Activated CD4-positive, alpha-beta T cell treated with anti-CD3 and anti-CD28 coated beads, Interleukin-2, amount 10 ng/mL, durations not matched to agents 24 days and 14 days (primary cell): ENCODE measurements around the gene ALKBH5. TPM values are rescaled to one million over a fixed set of nuclear protein-coding genes. Genes with fewer than 3 reads are reported as not detected.

ENCODE experiments used
- DNase-seq: peaks from one replicate; pipeline ENCODE4 v3.0.0; 2022
- H3K27ac Mint-ChIP-seq: one replicate; pipeline ENCODE4 v1.8.0; 2022; ENCODE audit warnings: mild to moderate bottlenecking, mixed read lengths
- H3K27me3 Mint-ChIP-seq: one replicate; pipeline ENCODE4 v1.8.0; 2022; ENCODE audit warnings: mixed read lengths
- H3K36me3 Mint-ChIP-seq: one replicate; pipeline ENCODE4 v1.8.0; 2022; ENCODE audit warnings: low read depth, mild to moderate bottlenecking, mixed read lengths
- H3K4me1 Mint-ChIP-seq: one replicate; pipeline ENCODE4 v1.8.0; 2021; ENCODE audit warnings: mixed read lengths
- H3K4me3 Mint-ChIP-seq: one replicate; pipeline ENCODE4 v1.8.0; 2022; ENCODE audit warnings: mild to moderate bottlenecking, moderate library complexity, mixed read lengths
- H3K9me3 Mint-ChIP-seq: one replicate; pipeline ENCODE4 v1.8.0; 2021; ENCODE audit warnings: mixed read lengths
- intact Hi-C: fragments of 100-400 bp; cut with micrococcal nuclease; formaldehyde crosslinking; loops from one replicate; pipeline ENCODE4 v1.15.1; 2023
- total RNA-seq: library from RNA; stranded (reverse); gene quantifications from 2 replicates; pipeline ENCODE4 v1.2.3, GENCODE V29; 2022

The ALKBH5 gene
- total RNA-seq, 1 donor from 2014 or later, result 158 TPM

DNA sequence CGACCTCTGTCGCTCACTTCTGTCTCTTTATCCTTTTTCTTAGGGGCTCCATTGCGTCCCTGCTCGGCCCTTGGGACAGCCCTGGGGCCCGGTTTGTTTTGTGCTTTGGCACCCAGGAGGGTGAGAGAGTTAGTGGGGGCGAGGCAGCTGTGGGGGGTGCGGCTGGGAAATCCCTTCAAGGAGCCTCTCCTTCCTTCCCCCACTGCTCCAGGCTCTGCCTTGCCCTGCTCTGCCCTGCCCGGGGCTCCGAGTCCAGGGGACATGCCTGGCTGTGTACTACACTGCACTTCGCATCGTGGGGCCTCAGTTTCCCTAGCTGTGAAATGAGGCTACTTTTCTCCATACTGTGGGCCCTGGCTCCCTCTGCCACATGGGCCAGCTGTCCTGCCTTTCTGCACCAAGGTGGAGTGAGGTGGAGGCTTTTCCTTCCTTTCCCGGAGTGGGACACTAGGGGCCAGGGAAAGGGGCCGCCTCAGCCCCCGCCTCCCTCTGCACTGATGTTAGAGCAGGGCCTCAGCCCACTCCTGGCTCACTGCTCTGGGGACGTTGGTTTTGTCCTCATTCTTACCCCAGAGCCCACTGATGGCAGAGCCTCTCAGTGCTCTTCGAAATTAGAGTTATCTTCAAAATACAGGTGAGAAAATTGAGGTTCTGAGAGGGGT lies 42.8 kb downstream of the ALKBH5 start:
- H3K9me3 Mint-ChIP-seq, result no peaks in the 10 kb centered on the region

DNA sequence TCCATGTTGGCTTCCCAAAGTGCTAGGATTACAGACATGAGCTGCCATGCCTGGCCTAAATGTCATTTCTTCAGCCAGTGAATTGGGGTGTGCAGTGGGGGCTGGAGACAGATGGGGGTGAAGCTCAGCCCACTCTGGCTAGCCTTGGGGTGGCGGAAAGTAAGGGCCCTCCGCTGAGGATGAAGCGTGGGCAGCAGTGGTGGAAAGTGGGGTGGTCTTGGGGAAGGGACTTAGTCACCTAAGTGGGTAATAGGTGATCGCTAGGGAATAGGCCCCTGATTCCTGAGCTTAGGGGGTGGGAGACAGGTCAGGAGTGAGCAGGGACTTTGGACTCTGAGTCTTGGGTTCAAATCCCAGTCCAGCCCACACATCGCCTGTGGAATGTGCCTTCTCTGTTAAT lies 44.0 kb downstream of the ALKBH5 start:
- H3K27me3 Mint-ChIP-seq, result peaks cover 2% of the 10 kb centered on the region
- H3K27ac Mint-ChIP-seq, result no peak overlapping the region
- intact Hi-C loops, result loop anchor here (5.0 kb wide), 1 partner anchor 85 kb away; no protein-coding TSS in a partner anchor
- peaks cover 19% of the 10 kb centered on the region for H3K4me1 Mint-ChIP-seq
- H3K36me3 Mint-ChIP-seq, result peaks cover 3% of the 10 kb centered on the region
- DNase-seq, result no peak
- H3K4me3 Mint-ChIP-seq, result no peak overlapping the region
- H3K9me3 Mint-ChIP-seq, result no peaks in the 10 kb centered on the region

More for the DNA sequence above, 42.8 kb downstream of the ALKBH5 start:
- Mint-ChIP-seq H3K4me3 (peak overlapping the region; percentile 99), H3K27ac (peak overlapping the region; percentile 89), H3K27me3 (peaks cover 2% of the 10 kb centered on the region), H3K4me1 (peaks cover 19% of the 10 kb centered on the region), H3K36me3 (peaks cover 3% of the 10 kb centered on the region)
- DNase-seq, result no peak
- intact Hi-C loops, result loop anchor here (5.0 kb wide), 1 partner anchor 84 kb away; no protein-coding TSS in a partner anchor

DNA sequence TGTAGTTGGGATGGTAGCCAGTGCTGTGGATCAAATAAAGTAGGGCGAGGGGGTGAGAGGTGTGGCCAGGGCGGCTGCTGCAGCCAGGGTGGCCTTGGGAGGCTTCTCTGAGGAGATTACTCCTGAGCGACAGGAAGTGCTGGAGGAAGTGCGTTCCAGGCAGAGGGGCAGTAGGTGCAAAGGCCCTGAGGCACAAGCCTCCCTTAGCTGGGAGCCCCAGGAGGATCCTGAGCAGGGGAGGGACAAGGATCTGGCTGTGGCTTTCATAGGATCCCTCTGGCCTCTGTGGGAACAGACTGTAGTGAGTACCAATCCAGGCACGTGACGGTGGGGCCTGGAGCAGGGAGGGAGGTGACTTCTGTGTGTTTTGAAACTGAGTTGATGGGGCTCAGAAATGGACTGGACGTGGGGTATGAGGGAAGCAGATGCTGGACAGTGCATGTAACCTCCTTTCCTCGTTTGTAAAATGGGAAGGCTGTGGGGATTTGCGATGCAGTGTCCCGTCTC lies 44.6 kb downstream of the ALKBH5 start:
- peaks cover 2% of the 10 kb centered on the region for H3K27me3 Mint-ChIP-seq
- H3K4me3 Mint-ChIP-seq, result no peak overlapping the region
- peaks cover 3% of the 10 kb centered on the region for H3K36me3 Mint-ChIP-seq
- H3K9me3 Mint-ChIP-seq, result no peaks in the 10 kb centered on the region
- no peak for DNase-seq
- intact Hi-C loops, result loop anchor here (5.0 kb wide), 1 partner anchor 86 kb away; no protein-coding TSS in a partner anchor
- no peak overlapping the region for H3K27ac Mint-ChIP-seq
- H3K4me1 Mint-ChIP-seq, result peaks cover 19% of the 10 kb centered on the region

DNA sequence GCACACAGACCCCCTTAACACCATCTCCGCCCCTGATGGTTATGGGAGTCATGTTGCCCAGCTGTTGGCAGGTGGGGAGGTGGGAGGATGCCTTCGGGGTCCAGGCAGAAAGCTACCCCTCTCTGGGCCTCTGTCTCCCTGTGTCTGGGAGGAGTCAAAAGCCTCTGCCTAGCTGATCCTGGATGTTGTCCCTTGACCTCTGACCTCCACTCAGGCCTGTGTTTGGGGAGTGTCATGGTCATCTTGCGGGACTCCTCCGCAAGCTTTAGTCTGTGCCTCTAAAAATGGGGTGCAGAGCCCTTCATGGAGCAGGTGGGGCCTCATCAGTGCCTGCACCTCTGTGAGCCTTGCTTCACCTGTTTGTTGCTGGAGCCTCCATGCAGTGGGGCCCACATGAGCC lies 45.6 kb downstream of the ALKBH5 start:
- no peaks in the 10 kb centered on the region for H3K9me3 Mint-ChIP-seq
- no peak overlapping the region for H3K4me3 Mint-ChIP-seq
- no peak overlapping the region for H3K27ac Mint-ChIP-seq
- H3K27me3 Mint-ChIP-seq, result peaks cover 2% of the 10 kb centered on the region
- intact Hi-C loops, result loop anchor here (5.0 kb wide), 1 partner anchor 87 kb away; no protein-coding TSS in a partner anchor
- no peak for DNase-seq
- H3K36me3 Mint-ChIP-seq, result peaks cover 3% of the 10 kb centered on the region
- H3K4me1 Mint-ChIP-seq, result peaks cover 19% of the 10 kb centered on the region

DNA sequence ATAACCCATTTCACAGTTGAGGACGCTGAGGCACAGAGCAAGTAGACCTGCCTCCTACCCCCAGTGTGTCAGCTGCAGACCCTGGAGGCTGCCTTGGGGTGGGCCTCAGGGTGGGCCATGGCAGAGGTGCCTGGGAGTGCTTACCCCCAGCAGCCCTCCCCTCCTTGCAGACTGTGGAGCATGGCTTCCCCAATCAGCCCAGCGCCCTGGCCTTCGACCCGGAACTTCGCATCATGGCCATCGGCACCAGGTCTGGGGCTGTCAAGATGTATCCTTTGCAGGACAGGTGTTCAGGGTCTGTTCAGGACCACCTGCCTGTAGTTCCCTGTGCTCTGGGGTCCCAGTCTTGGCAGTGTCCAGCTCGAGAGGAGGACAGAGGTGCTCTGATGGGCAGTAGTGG lies 46.1 kb downstream of the ALKBH5 start:
- Mint-ChIP-seq H3K27me3 (peaks cover 2% of the 10 kb centered on the region), H3K36me3 (peaks cover 3% of the 10 kb centered on the region), H3K4me1 (peaks cover 19% of the 10 kb centered on the region), H3K9me3 (no peaks in the 10 kb centered on the region), H3K27ac (no peak overlapping the region), H3K4me3 (no peak overlapping the region)
- DNase-seq, result no peak
- intact Hi-C loops, result loop anchor here (5.0 kb wide), 1 partner anchor 87 kb away; no protein-coding TSS in a partner anchor

DNA sequence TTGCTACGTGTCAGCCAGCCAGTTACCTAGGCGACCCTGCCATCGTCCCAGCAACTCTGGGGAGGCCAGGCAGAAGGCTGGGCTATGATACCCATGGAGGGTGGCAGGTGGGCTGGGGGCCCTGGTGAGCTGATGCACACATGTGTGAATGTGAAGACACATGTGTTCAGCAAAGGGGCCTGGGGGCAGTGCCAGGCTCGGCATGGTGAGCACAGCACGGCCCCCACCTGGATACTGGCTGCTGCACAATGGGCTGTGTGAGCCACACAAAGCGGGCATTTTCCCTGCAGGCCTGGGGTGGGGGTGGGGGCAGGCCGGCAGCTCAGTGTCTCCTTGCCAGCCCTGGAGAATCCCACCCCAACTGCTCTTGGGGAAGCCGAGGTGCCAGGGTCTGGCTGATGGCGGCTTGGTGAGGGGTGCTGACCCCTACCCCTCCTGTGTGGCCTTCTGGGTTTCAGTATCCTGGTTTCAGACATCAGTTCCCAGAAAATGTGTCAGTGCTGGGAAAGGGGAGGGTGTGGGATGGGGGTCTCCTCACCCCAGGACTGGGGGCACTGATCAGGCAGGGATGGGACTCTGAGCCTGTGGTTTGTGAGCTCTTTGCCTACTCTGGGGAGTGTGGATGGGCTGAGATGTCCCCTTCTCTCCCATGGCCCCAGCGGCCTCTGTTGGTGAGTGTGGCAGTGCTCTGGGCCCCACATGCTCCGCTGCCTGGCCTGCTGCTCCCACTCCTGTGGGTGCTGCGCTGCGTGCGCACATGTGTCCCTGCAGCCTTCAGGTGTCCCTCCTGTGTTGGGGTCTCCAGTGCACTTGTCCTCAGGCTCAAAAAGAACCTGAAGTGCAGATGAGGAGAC lies 46.9 kb downstream of the ALKBH5 start:
- Mint-ChIP-seq H3K27me3 (peaks cover 2% of the 10 kb centered on the region), H3K36me3 (peaks cover 3% of the 10 kb centered on the region), H3K9me3 (no peaks in the 10 kb centered on the region), H3K4me1 (peaks cover 17% of the 10 kb centered on the region), H3K27ac (no peak overlapping the region), H3K4me3 (no peak overlapping the region)
- intact Hi-C loops, result no loop called here
- DNase-seq, result no peak

DNA sequence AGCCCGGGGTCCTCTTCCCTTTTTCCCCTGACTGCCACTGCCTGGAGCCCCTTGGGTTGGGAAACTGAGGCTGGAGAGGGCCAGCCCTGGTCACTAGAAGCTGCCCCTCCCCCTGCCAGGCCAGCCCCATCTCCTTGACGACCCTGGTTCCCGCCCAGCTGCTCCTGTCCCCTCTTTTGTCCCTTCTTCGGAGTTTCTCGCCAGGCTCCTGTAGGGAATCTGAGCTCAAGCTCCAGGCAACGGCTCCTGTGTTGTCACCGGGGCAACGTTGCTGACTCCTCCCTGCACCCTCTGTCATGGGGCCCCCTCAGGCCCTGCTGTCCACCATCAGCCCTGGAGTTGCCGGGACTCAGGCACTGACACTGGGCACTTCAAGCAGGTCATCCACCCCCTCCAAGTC lies 47.5 kb downstream of the ALKBH5 start:
- Mint-ChIP-seq H3K27ac (no peak overlapping the region), H3K9me3 (no peaks in the 10 kb centered on the region), H3K27me3 (no peaks in the 10 kb centered on the region), H3K36me3 (no peaks in the 10 kb centered on the region), H3K4me3 (no peak overlapping the region), H3K4me1 (peaks cover 20% of the 10 kb centered on the region)
- DNase-seq, result no peak
- intact Hi-C loops, result no loop called here

DNA sequence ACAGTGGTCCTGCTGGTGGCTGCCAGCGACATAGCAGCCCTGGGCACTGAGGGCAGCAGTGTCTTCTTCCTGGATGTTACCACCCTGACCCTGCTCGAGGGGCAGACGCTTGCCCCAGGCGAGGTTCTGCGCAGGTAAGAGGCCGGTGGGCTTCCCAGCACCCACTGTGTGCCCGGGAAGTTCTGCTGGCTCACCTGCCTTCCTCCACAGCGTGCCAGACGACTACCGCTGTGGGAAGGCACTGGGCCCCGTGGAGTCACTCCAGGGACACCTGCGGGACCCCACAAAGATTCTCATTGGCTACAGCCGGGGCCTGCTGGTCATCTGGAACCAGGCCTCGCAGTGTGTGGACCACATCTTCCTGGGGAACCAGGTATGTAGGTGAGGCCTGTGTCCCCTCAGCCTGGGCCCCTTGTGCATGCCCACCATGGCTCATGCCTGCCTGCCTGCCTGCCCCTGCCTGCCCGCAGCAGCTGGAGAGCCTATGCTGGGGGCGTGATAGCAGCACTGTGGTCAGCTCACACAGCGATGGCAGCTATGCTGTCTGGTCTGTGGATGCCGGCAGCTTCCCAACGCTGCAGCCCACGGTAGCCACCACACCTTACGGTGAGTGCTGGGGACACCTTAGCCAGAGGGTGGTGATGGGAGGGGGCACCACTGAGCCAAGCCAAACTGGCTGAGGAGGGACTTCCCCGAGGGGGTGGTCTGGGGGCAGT lies 50.3 kb downstream of the ALKBH5 start:
- Mint-ChIP-seq H3K27me3 (no peaks in the 10 kb centered on the region), H3K9me3 (no peaks in the 10 kb centered on the region), H3K4me3 (no peak overlapping the region), H3K27ac (no peak overlapping the region), H3K4me1 (peaks cover 6% of the 10 kb centered on the region), H3K36me3 (no peaks in the 10 kb centered on the region)
- intact Hi-C loops, result no loop called here
- no peak for DNase-seq

DNA sequence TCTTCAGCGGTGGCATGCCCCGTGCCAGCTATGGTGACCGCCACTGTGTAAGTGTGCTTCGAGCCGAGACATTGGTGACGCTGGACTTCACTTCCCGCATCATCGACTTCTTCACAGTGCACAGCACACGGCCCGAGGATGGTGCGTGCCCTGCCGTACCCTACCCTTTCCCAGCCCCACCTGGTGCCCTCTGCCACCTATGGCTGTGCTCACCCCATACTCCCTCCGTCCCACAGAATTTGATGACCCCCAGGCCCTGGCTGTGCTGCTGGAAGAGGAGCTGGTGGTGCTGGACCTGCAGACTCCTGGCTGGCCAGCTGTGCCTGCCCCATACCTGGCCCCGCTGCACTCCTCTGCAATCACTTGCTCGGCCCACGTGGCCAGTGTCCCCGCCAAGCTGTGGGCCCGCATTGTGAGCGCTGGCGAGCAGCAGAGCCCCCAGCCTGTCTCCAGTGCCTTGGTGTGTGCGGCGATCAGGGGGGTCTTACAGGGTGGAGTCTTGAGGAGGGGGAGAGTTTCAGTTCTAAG lies 51.3 kb downstream of the ALKBH5 start:
- DNase-seq, result no peak
- no peak overlapping the region for H3K4me3 Mint-ChIP-seq
- peaks cover 2% of the 10 kb centered on the region for H3K36me3 Mint-ChIP-seq
- intact Hi-C loops, result no loop called here
- no peaks in the 10 kb centered on the region for H3K9me3 Mint-ChIP-seq
- H3K27ac Mint-ChIP-seq, result no peak overlapping the region
- H3K4me1 Mint-ChIP-seq, result peaks cover 6% of the 10 kb centered on the region
- H3K27me3 Mint-ChIP-seq, result no peaks in the 10 kb centered on the region

DNA sequence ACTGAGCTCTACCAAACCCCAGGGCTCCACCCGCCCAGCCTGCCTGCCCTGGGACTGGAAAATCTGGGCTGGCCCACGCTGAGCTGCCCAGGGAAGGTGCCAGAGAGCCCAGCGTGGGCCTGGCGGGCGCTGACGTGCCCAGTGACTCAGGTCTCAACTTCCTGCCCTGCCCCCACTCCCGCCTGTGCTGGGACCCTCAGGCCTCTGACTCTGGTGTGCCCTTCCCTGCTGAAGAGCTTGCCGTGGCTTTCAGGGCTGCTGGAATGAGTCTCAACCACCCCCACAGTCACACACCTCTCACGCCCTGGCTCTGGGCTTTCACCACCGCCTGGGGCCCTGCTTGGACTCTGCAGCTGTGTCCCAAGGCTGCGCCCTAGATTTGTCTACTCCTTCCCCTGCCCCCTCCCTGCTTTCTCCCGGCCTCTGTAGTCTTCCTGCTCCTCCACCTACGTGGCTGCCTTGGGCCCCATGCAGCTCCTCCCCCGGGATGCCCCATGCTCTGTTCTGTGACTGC lies 52.2 kb downstream of the ALKBH5 start:
- H3K4me3 Mint-ChIP-seq, result no peak overlapping the region

DNA sequence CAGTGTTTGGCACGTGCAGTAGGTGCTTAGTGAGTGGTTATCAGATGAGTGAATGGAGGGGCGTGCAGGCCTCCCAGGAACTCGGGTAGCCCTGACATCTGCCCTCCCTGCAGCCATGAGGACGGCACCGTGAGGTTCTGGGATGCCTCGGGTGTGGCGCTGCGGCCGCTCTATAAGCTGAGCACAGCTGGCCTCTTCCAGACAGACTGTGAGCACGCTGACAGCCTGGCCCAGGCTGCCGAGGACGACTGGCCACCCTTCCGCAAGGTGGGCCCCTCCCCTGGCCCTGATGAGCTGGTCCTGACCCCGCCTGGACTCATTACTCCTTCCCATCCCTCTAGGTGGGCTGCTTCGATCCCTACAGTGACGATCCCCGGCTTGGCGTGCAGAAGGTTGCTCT lies 52.9 kb downstream of the ALKBH5 start:
- H3K36me3 Mint-ChIP-seq, result peaks cover 4% of the 10 kb centered on the region
- intact Hi-C loops, result no loop called here
- peaks cover 6% of the 10 kb centered on the region for H3K4me1 Mint-ChIP-seq
- H3K9me3 Mint-ChIP-seq, result no peaks in the 10 kb centered on the region
- no peak overlapping the region for H3K4me3 Mint-ChIP-seq
- H3K27ac Mint-ChIP-seq, result no peak overlapping the region
- H3K27me3 Mint-ChIP-seq, result no peaks in the 10 kb centered on the region
- DNase-seq, result no peak

More for the DNA sequence above, 52.2 kb downstream of the ALKBH5 start:
- no peaks in the 10 kb centered on the region for H3K9me3 Mint-ChIP-seq
- peaks cover 2% of the 10 kb centered on the region for H3K36me3 Mint-ChIP-seq
- peak overlapping the region; percentile 58 for H3K27ac Mint-ChIP-seq
- intact Hi-C loops, result no loop called here
- peaks cover 6% of the 10 kb centered on the region for H3K4me1 Mint-ChIP-seq
- no peak for DNase-seq
- H3K27me3 Mint-ChIP-seq, result no peaks in the 10 kb centered on the region

DNA sequence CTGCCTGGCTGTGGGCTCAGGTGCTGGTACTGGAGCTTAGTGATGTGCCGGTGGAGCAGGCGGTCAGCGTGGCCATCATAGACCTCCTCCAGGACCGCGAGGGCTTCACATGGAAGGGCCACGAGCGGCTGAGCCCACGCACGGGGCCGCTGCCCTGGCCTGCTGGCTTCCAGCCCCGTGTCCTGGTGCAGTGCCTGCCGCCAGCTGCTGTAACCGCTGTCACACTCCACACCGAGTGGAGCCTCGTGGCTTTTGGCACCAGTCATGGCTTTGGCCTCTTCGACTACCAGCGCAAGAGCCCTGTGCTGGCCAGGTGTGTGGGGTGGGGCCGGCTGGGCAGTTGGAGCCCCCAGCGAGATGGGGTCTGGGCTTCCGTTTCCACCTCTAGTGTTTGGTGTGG lies 53.8 kb downstream of the ALKBH5 start:
- no peak overlapping the region for H3K4me3 Mint-ChIP-seq
- peaks cover 4% of the 10 kb centered on the region for H3K36me3 Mint-ChIP-seq
- no peak overlapping the region for H3K27ac Mint-ChIP-seq
- no peaks in the 10 kb centered on the region for H3K9me3 Mint-ChIP-seq
- intact Hi-C loops, result no loop called here
- no peaks in the 10 kb centered on the region for H3K27me3 Mint-ChIP-seq
- no peak for DNase-seq
- peaks cover 6% of the 10 kb centered on the region for H3K4me1 Mint-ChIP-seq

DNA sequence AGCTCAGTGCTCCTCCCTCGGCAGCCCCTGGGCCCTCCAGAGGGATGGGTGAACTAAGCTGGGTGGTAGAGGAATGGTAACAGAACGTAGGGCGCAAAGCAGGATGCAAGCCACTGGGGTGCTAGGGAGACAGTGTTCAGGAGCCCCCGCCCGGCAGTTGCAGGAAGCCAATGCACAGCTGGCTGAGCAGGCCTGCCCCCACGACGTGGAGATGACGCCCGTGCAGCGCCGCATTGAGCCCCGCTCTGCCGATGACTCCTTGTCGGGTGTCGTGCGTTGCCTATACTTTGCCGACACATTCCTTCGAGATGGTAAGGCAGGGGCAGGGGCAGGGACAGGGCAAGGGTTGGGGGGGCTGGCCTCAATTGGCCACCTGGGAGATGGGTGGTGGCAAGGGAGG lies 54.7 kb downstream of the ALKBH5 start:
- Mint-ChIP-seq H3K36me3 (peaks cover 7% of the 10 kb centered on the region), H3K9me3 (no peaks in the 10 kb centered on the region), H3K4me3 (no peak overlapping the region), H3K27ac (no peak overlapping the region), H3K4me1 (peaks cover 6% of the 10 kb centered on the region), H3K27me3 (no peaks in the 10 kb centered on the region)
- DNase-seq, result no peak
- intact Hi-C loops, result no loop called here
